Ectodermal cell (in vitro differentiated cells): Measurements from ENCODE around the gene MDGA2.

Source experiments
- H3K27ac ChIP-seq: 2 replicates; pipeline ENCODE4 v1.7.0; 2013; ENCODE audit warnings: mild to moderate bottlenecking, low read depth, low read length; ENCODE audit not compliant: insufficient read depth, poor library complexity, severe bottlenecking
- H3K27me3 ChIP-seq: 2 replicates; pipeline ENCODE4 v1.7.0; 2013; ENCODE audit warnings: mild to moderate bottlenecking, low read length; ENCODE audit not compliant: insufficient read depth, control insufficient read depth, poor library complexity, severe bottlenecking
- H3K36me3 ChIP-seq: one replicate; pipeline ENCODE4 v1.7.0; 2013; ENCODE audit warnings: low read length; ENCODE audit not compliant: control insufficient read depth, insufficient read depth
- H3K4me1 ChIP-seq: one replicate; pipeline ENCODE4 v1.7.0; 2013; ENCODE audit warnings: low read length; ENCODE audit not compliant: control insufficient read depth, insufficient read depth
- H3K4me3 ChIP-seq: 2 replicates; pipeline ENCODE4 v1.7.0; 2013; ENCODE audit warnings: low read depth, low read length, control low read depth; ENCODE audit not compliant: insufficient read depth
- H3K9me3 ChIP-seq: 2 replicates; pipeline ENCODE4 v1.7.0; 2013; ENCODE audit warnings: mild to moderate bottlenecking, low read length, moderate library complexity; ENCODE audit not compliant: control insufficient read depth
- WGBS, 2 experiments: methylation state at CpG; one replicate each; pipeline ENCODE4 v1.1.7; 2013; ENCODE audit warnings: missing lambda C conversion rate in 2 of 2; 5-methylcytosine and 5-hydroxymethylcytosine counted together

MDGA2 gene

GRCh38 chr14:47447076-47447475, 228.3 kb downstream of the MDGA2 start:
- Histone ChIP-seq H3K9me3 (no peaks in the 10 kb centered on the region), H3K36me3 (no peaks in the 10 kb centered on the region), H3K27ac (no peak overlapping the region), H3K4me1 (no peaks in the 10 kb centered on the region), H3K4me3 (no peak overlapping the region), H3K27me3 (no peaks in the 10 kb centered on the region)
- 81 to 93% methylated on average over 3 of the region's 3 CpGs for WGBS, 2 experiments

- Histone ChIP-seq H3K27me3 (no peaks in the 10 kb centered on the region), H3K36me3 (no peaks in the 10 kb centered on the region), H3K4me1 (no peaks in the 10 kb centered on the region), H3K27ac (no peak overlapping the region), H3K4me3 (no peak overlapping the region), H3K9me3 (no peaks in the 10 kb centered on the region)
Observed at GRCh38 chr14:47442211-47442610, 233.2 kb downstream of the MDGA2 start.

GRCh38 chr14:47439953-47440352, 235.5 kb downstream of the MDGA2 start:
- H3K27me3 ChIP-seq: no peaks in the 10 kb centered on the region
- no peak overlapping the region for H3K4me3 ChIP-seq
- no peak overlapping the region for H3K27ac ChIP-seq
- 78 to 84% methylated on average over 2 of the region's 2 CpGs for WGBS, 2 experiments
- no peaks in the 10 kb centered on the region for H3K4me1 ChIP-seq
- no peaks in the 10 kb centered on the region for H3K9me3 ChIP-seq
- no peaks in the 10 kb centered on the region for H3K36me3 ChIP-seq

DNA sequence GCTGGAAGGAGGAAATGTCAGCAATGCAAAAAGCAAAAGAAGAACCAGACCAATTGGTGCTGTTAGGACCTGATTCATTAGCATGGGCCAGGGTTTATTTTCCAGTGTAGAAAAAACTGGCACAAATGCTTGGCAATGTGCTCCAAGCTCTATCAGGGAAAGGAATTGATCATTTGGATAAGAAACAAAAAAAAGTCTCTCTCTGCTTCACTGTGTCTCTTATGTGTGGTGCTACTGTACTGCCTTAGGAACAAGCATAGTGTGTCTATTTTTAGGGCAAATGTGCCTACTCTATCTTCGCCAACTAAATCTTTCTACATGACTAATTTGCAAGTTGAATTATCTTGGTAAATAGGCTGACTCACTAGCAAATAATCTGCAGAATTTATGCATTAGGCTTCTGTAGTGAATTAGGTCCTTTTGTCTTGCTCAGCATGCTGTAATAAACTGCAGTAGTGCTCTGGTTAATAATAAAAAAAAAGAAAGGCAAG, 236.7 kb downstream of the MDGA2 start:
- H3K36me3 ChIP-seq: no peaks in the 10 kb centered on the region
- WGBS, 2 experiments: 61% methylated on average over 1 of the region's 1 CpG; no CpG with 5 or more reads in 1 of the 2 experiments
- H3K27ac ChIP-seq: no peak overlapping the region
- no peaks in the 10 kb centered on the region for H3K27me3 ChIP-seq
- H3K4me3 ChIP-seq: no peak overlapping the region
- H3K9me3 ChIP-seq: no peaks in the 10 kb centered on the region
- no peaks in the 10 kb centered on the region for H3K4me1 ChIP-seq

GRCh38 chr14:47435331-47435965, 240.0 kb downstream of the MDGA2 start:
- no peaks in the 10 kb centered on the region for H3K9me3 ChIP-seq
- H3K4me1 ChIP-seq: no peaks in the 10 kb centered on the region
- H3K27ac ChIP-seq: no peak overlapping the region
- no peaks in the 10 kb centered on the region for H3K36me3 ChIP-seq
- H3K4me3 ChIP-seq: no peak overlapping the region
- WGBS, 2 experiments: 82 to 85% methylated on average over 1 of the region's 1 CpG
- H3K27me3 ChIP-seq: no peaks in the 10 kb centered on the region

- Histone ChIP-seq H3K4me1 (no peaks in the 10 kb centered on the region), H3K4me3 (no peak overlapping the region), H3K9me3 (no peaks in the 10 kb centered on the region), H3K27me3 (no peaks in the 10 kb centered on the region), H3K27ac (no peak overlapping the region), H3K36me3 (no peaks in the 10 kb centered on the region)
- 86 to 95% methylated on average over 2 of the region's 2 CpGs for WGBS, 2 experiments
Observed at GRCh38 chr14:47427629-47428028, 247.8 kb downstream of the MDGA2 start.

- H3K4me3 ChIP-seq: no peak overlapping the region
- H3K27ac ChIP-seq: no peak overlapping the region
- 92 to 95% methylated on average over 4 of the region's 4 CpGs for WGBS, 2 experiments
- no peaks in the 10 kb centered on the region for H3K9me3 ChIP-seq
- H3K36me3 ChIP-seq: no peaks in the 10 kb centered on the region
- no peaks in the 10 kb centered on the region for H3K4me1 ChIP-seq
- no peaks in the 10 kb centered on the region for H3K27me3 ChIP-seq
Observed at GRCh38 chr14:47425302-47425701, 250.1 kb downstream of the MDGA2 start.

DNA sequence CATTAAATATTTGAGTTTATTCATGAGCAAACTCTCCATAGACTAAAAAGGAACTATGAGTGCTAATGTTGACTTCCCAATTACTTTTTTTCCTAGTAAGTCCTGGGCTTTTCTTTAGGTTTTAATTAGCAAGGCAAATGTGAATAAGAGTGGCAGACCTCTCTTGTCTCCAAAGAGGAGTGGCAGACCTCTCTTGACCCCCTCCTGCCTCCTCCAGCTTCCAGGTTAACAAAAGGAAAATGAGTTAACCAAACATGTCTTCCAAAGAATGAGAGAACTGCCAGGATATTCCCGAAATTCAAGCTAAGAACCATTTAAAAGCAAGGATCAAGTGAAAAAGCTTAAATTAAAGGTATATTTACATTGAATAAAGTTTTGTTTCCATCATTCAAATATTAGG, 253.2 kb downstream of the MDGA2 start:
- H3K27me3 ChIP-seq: no peaks in the 10 kb centered on the region
- no peaks in the 10 kb centered on the region for H3K9me3 ChIP-seq
- H3K27ac ChIP-seq: no peak overlapping the region
- WGBS, 2 experiments: 0% methylated on average over 1 of the region's 1 CpG; no CpG with 5 or more reads in 1 of the 2 experiments
- no peaks in the 10 kb centered on the region for H3K36me3 ChIP-seq
- H3K4me3 ChIP-seq: no peak overlapping the region
- H3K4me1 ChIP-seq: no peaks in the 10 kb centered on the region

DNA sequence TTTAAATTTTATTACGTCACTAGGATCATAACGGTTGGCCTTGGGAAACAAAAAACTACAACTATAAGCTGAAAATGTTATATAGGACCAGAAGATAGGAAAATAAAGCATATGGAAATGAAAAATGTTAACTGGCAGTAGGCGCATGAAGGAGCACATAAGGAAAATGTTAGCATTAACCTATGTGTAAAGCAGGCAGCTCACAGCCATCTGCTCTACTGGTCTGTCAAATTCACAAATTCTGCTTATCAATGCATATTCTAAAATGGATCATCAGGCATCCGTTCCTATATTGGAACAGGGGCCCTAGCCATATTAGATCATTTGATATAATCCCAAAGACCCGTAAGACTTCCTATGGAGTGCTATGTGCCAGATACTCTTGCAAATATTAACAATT, 263.9 kb downstream of the MDGA2 start:
- Histone ChIP-seq H3K4me1 (no peaks in the 10 kb centered on the region), H3K27ac (no peak overlapping the region), H3K36me3 (no peaks in the 10 kb centered on the region), H3K27me3 (no peaks in the 10 kb centered on the region), H3K9me3 (no peaks in the 10 kb centered on the region), H3K4me3 (no peak overlapping the region)
- 94 to 97% methylated on average over 4 of the region's 5 CpGs for WGBS, 2 experiments

DNA sequence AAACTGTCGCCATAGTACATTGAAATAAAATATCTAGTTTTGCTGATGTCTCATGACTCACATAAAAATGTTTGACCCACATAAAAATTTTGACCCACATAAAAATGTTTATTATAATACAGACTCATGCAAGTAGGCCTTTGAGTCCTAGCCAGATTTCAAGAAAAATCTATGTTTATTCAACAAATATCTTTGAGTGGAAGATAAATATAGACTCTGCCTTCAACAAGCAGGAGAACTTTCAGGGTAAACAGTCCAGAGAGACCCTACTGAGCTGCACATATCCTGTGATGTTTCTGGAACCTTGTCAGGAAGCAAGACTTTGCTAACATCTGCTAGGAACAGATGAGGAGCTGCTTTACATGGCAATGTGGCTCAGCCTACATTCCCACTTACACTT, 283.1 kb downstream of the MDGA2 start:
- 100% methylated on average over 1 of the region's 1 CpG; no CpG with 5 or more reads in 1 of the 2 experiments for WGBS, 2 experiments
- Histone ChIP-seq H3K9me3 (no peaks in the 10 kb centered on the region), H3K4me1 (peaks cover 15% of the 10 kb centered on the region), H3K27ac (no peak overlapping the region), H3K36me3 (no peaks in the 10 kb centered on the region), H3K4me3 (no peak overlapping the region), H3K27me3 (no peaks in the 10 kb centered on the region)
